Activated naive CD4-positive, alpha-beta T cell treated with Interleukin-2 at 50 U/mL for 16 hours (primary cell): ENCODE results near the gene NMRAL1.

Experiments
- DNase-seq: peaks from one replicate; pipeline ENCODE4 v3.0.0-alpha.2; 2020

The NMRAL1 gene

DNA sequence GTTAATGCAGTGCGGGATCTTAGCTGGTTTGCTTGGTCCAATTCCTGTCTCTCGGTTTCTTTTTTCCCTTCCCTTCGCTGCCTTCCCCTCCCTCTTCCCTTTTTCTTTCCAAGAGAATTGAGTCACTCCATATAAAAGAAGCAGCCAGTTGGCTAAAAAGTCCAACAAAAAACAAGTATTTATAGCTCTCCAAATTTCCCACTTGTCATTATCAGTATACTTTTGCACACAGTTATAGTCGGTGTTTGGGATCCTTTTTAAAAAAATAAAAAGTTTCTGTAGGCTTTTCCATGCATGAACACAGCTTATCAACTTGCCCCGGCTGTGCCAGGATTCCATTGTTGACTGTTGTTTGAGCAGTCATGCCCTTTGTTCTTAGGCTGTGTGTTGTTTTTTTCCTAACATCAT is 26.6 kb upstream of the NMRAL1 start:
- DNase-seq = no peak

DNA sequence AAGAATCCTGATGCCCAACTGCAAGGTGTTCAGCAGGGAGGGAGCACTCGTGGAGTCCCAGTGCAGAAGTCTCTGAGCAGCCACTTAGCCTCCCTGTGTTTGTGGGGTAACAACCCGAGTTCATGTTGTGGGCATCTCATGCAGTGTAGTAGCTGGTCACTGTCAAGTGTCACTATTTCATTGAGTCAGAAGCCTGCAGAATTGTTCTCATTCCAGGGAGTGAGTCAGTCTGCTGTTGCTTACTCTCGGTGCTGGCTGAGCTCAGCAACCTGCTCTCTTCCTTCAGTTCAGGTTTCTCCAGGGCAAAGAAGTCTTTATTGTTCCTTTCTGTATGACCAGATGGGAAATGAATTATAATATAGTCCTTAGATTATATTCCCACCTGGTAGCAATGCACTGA is 25.8 kb upstream of the NMRAL1 start:
- DNase-seq = no peak

DNA sequence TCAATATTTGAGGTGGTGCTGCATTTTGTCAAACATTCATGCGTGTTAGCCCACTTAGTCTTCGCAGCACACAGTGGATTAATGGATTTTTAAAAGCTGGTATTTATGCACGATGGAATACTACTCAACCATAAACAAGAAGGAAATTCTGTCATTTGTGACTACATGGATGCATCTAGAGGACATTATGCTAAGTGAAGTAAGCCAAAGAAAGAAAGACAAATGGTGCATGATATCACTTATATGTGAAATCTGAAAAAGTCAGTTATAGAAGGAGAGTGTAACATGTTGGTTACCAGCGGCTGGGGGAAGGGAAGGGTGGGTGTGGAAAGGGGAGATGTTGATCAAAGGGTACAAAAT is 24.8 kb upstream of the NMRAL1 start:
- DNase-seq = no peak

DNA sequence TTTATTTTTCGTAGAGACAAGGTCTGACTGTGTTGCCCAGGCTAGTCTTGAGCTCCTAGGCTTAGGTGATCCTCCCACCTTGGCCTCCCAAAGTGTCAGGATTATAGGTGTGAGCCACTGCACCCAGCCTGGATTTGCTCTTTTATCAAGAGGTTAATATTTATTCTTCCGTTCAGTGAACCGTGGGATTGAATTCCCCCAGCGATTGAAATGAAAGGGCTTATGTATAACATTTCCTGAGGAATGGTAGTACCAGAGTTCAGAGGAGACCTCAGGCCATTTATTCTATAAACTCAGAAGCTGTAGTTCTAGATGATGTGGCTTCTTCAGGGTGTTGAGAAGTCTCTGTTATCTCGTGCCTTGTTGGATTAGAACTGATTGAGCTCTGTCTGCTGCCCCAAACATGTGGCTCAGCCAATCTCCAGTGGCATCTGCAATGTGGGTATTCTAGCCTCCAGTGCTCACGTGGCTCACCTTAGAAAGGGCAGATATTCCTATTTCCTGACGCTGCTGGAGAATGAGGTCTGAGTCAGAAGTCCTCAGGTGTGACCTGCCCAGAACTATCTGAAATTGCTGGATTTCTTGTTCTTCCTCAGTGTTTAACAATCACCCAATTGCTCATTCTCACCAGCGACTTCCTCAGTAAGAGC is 24.2 kb upstream of the NMRAL1 start:
- DNase-seq = no peak

DNA sequence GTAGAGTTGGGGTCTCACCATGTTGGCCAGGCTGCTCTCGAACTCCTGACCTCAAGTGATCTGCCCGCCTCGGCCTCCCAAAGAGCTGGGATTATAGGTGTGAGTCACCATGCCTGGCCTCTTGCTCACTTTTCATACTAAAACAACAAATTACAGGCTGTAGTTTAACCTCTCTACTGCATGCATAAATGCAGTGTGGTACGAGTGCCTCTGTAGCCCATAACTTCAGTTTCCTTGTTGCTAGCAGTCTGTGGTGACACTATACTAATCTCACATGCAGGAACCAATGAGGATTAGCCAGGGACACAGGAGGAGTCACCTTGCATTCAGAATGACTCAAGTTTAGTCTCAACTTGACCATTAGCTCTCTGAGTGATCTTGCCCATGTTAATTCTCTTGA is 21.9 kb upstream of the NMRAL1 start:
- DNase-seq = no peak

DNA sequence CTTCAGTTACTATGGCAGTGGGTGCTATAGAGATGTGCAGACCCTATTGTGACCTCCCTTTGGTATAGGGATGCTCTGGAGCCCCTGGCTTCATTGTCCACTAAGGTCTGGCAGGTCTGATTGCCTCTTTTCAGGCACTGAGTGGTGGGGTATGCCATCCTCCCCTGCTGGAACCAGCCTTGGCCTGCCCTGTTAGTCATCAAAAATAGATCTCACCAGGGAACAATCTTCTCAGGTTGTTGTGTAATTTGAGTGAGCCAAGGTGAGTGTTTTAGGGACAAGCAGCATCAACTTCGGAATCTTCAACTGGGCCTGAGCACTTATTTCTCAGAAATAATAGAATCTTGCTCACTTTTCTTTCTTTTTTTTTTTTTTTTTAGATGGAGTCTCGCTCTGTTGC is 21.3 kb upstream of the NMRAL1 start:
- DNase-seq = no peak

DNA sequence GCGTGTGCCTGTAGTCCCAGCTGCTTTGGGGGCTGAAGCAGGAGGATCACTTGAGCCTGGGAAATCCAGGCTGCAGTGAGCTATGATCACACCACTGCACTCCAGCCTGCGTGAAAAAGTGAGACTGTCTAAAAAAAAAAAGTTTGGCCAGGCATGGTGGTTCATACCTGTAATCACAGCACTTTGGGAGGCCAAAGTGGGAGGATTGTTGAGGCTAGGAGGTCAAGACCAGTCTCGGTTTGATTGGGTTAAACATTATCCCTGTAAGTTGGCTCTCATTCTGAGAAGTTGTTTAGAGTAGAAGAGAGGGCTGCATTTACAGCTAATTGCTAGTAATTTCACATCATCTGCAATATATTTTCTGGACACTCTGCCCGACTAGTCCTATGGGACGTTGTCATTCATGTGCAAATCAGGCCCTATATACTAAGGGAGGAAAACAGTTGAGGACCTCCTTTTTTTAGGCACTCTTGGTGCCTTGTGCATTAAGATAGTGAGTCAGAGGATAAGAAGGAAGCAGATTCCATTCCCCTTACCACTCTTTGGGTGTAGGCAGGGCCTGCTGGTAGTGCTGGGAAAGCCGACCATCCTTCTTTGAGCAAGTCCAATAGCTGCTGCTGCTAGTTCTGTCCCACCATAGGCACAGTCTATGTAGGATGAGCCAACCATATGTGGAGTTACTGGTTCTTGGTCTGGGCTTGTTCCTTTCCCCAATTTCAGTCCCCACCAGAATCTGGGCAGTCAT is 20.5 kb upstream of the NMRAL1 start:
- DNase-seq = no peak

DNA sequence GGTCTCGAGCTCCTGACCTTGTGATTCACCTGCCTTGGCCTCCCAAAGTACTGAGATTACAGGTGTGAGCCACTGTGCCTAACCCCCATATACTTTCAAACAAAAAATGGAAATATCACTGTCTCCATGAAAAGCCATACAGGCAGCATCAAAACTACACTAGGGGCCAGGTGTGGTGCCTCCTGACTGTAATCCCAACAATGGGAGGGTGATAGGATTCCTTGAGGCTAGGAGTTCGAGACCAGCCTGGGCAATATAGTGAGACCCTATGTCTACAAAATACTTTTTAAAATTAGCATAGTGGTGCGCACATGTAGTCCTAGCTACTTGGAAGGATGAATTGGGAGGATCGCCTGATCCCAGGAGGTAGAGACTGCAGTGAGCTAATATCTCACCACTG is 17.5 kb upstream of the NMRAL1 start:
- no peak for DNase-seq

DNA sequence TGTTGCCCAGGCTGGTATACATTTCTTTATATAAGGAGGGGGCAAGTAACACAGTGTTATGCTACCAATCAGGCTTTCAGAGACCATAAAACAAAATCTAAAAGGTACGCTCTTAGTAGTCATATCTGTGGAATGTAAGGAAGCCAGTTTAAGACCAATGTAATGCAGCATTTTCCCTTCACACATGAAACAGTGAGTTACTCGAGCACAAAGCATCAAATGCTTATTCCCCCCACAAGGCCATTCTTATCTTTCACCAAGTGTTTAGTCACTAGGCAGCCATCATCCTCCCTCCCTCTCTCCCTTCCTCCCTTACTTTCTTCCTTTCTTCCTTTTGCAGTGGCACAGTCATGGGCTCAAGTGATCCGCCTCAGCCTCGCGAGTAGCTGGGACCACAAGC is 14.6 kb upstream of the NMRAL1 start:
- DNase-seq = no peak

DNA sequence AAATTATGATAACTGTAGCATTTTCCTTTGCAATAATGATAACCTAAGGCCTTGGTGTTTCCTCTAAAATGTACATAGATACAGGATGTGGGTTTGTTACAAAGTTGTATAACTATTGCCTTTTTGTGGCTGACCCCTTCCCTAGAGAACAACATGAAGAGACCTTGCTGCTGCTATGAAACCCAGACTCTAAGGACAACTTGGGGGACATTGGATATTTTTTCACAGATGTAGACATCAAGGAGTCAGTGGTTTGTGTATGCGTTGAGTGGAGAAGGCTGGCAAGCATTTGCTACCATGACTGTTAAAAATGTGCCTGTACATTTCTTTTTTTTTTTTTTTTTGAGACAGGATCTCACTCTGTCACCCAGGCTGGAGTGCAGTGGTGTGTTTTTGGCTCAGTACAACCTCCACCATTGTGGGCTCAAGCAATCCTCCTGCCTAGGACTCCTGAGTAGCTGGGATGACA is 14.1 kb upstream of the NMRAL1 start:
- DNase-seq = no peak

DNA sequence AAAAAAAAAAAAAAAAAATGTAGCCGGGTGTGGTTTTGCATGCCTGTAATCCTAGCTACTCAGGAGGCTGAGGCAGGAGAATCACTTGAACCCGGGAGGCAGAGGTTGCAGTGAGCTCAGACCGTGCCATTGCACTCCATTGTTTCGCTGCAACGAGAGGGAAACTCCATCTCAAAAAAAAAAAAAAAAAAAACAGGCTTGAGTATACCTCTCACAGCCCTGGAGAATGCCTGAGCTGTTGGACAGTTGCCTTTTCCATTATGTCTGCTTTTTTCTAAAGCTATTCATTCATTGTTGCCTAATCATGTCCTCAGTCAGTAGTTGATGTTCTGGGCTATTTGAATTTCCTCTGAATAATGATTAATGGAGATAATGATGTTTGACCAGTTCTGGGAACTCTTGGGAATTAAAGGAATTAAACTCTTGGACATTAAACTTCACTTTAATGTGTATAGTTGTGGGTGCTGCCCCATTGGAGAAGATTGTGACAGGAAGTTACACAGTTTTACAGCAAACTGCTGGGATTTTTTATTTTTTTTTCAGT is 13.6 kb upstream of the NMRAL1 start:
- no peak for DNase-seq

DNA sequence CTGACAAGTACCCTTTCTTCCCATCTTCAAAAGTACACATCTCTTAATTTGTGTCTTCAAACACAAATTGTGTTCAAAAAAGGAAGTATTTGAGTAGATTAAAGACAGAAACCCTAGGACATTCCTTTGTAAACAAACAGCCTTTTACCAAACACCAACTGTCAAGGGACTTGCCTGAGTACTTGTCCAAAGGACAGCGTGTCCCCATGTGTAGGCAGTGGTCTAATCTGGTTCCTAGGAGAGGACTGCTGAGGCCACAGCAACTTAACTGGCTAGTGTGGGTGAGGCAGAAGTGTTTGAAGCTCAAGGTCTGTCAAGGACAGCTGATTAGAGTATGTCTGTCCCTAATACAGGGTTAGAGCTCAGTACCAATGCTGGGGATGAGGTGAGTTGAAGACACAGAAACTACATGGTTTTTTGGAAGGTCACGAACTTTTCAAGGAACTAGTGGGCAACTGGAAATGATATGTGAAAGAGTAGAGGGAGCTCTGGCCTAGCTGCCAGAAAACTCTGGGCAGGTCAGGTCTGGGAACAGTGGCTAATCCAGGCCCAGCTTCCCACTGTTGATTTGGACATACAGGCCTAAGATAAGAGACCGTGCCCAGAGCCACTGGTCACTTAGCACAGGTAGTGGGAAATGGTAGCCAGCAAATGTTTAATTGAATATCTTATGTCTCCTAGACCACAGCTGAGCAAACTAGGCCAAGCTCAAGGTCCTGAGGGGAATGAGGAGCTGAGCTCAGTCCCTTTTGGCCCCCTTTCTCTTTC is 11.9 kb upstream of the NMRAL1 start:
- no peak for DNase-seq

DNA sequence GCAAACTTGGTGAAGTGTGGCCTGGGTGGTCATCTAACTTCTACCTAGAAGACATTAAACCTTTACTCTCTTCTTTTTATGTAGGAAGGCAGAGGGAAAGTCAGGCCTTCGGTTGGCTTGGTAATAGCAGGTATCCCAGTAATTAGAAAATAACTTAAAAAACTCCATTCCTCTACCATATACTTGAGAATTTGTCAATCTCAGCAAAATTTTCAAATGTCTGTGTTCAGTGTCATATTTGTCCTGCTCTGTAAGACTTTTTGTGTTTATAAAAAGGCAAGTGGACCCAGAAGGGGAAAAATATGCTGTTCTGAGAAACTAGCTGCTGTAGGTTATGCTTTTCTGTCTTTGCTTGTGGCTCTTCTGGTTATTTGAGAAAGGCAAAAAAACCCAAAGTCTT is 7.5 kb upstream of the NMRAL1 start:
- DNase-seq = no peak

DNA sequence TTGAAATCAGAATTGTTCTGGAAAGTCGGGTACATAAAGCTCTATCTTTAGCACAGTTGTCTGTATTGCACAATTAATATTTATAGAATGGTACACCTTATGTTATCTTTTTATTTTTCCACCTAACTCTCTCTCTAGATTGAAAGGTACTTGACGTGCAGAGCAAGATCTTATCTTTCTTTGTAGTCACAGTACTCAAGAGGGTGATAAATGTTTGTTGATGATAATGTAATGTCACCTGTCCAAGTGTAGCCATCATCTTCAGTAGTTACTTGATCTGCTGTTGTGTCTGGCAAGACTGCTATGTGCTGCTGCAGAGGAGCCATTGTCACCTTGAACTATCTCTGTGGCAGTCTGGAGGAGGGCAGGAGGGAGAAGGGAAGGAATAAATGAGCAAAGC is 7.1 kb upstream of the NMRAL1 start:
- DNase-seq = no peak

DNA sequence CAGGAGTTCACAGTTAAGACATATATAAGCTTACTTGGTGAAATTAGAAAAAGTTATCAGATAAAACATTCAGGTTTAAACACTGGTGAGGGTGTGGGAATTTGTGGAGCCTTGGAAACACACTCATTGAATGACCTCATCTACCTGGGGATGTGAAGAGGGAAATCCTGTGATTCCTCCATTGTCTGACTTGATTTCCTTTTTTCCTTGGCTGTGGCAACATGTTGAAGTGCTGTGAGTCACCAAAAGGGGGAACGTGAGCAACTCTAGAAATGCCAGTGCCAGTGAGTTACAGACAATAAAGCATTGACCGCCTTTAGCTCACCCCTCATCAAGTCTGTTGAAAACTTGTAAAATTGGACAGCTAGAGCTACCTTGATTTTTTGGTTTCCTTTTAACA is 3.5 kb upstream of the NMRAL1 start:
- DNase-seq = no peak

DNA sequence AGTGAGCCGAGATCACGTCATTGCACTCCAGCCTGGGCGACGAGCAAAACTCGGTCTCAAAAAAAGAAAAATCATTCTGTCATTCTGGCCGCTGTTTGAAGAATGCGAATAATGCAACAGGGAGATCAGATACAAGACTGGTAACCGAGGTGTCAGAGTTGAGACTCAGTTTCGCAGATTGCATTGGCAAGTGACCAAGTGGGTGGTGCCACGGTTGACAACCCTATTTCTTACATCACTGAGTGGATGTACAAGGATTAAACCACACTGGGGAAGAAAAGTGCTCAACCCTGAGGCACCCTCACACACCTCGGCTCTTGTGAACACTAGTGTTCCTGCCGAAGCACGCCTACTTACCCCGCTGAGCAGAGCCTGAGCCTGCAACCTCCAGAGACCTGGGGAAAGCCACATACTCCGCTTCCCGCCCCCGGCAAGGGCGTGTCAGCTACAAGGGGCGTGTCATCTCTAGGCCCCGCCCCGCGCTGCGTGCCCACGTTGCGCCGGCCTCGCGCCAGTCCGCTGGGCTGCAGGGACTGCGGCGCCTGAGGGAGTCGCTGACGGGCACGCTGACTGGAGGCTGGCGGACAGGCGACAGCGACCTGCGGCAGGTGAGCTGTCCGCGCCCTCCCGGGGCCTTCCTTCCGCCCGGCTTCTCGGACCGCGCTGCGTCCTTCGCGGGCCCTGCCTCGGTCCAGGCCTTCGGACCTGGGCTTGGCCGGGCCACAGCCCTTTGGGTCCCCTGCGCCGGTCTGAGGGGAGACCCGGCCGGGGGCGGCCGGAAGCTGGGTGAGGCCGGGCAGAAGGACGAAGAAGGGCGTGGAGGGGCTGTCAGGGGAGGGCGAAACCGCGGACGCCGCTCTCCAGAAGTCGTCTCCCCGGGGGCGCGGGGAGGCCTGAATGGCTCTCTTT is 1.7 kb upstream of the NMRAL1 start, which contains the start of gene HMOX2:
Gene HMOX2 (plus strand): TSS at position 519 of the 909 bp plus-strand sequence. CDS start 29,127 bp downstream, outside the sequence.
- peak; percentile 95 for DNase-seq

DNA sequence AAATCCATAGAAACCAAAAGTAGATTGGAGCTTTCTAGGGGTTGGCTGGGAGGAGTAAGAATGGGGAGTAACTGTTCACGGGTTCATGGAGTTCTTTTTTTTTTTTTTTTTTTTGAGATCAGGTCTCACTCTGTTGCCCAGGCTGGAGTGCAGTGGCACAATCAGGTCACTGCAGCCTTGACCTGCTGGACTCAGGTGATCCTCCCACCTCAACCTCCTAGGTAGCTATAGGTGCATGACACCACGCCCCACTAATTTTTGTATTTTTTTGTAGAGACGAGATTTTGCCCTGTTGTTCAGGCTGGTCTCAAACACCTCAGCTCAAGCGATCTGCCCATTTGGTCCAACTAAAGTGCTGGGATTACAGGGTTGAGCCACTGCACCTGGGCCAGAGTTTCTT is 1.5 kb downstream of the NMRAL1 start:
- no peak for DNase-seq

DNA sequence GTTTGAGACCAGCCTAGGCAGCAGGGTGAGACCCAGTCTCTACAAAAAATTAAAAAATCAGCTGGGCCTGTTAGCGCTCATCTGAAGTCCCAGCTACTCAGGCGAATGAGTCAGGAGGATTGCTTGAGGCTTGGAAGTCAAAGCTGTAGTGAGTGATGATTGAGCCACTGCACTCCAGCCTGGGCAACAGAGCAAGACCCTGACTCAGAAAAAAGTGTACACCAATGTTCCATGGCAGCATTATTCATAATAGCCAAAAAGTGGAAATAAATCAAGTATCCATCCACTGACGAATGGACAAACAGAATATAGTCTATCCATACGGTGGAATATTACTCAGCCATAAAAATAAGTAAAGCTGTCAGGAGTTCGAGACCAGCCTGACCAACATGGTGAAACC is 2.6 kb downstream of the NMRAL1 start:
- DNase-seq = no peak

DNA sequence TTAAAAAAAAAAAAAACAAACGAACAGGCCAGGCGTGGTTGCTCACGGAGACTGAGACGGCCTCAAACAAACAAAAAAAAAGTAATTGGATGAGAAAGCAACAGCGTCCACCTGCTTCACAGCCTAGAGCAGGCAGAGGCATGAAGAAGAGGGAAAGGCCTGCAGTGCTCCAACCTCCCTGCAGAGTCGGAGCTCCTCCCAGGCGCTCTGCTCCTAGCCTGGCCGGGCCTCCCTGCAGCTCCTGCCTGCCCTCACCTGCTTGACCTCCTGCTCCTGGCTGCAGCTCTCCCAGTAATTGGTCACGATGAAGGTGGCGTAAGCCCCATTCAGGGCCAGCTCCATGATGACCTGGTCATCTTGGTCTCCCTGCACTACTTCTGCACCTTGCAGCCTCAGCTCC is 5.5 kb downstream of the NMRAL1 start:
- DNase-seq = no peak

DNA sequence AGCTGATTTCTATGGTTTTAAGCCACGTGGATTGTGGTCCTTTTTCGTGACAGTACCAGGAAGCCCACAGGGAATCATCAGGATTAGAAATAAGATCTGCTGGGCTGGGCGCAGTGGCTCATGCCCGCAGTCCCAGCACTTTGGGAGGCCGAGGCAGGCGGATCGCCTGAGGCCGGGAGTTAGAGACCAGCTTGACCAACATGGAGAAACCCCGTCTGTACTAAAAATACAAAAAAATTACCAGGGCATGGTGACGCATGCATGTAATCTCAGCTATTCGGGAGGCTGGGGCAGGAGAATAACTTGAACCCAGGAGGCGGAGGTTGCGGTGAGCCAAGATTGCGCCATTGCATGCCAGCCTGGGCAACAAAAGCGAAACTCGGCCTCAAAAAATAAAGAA is 6.5 kb downstream of the NMRAL1 start:
- no peak for DNase-seq

DNA sequence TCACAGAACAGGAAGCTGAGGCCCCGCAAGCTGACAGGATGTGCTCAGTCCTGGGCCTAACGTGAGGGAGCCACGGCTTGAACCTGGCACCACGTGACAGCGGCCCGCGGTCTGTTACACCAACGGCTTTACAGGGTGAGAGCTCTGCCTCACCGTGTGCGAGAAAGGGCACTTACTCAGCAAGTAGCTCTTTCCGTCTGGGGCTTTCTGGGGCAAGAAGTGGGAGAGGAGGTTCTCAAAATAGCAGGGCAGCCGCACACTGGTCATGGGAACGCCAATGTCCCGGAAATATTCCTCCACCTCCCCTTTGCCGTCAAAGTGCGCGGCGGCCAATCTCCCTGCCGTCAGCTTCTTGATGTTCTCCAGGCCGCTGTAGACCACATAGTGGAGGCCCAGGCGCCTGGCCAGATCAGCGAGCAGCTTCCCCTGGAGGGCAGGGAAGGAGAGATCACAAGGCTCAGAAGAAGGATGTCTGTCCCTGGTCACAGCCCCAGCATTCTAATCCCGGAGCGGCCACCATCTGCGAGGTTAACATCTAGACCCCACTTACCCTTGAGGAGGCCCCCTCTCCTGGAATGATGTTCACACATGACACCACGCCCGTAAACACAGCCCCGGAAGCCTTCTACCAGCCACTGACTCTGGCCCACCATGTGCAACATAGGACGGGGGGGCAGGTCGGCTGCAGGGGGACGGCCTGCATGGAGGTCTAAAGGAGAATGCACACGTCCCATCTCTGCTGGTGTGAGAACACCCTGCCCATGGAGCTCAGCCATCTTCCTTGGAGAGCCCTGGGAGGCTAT is 8.2 kb downstream of the NMRAL1 start:
- DNase-seq = peak; percentile 77
